ENCODE results near the gene TUBGCP6.
"Not testable (repeated sequence)": the region's sequence is repeated elsewhere in the genome, so short reads cannot be mapped to it uniquely, and the experiment has no call there.

TUBGCP6 gene

DNA sequence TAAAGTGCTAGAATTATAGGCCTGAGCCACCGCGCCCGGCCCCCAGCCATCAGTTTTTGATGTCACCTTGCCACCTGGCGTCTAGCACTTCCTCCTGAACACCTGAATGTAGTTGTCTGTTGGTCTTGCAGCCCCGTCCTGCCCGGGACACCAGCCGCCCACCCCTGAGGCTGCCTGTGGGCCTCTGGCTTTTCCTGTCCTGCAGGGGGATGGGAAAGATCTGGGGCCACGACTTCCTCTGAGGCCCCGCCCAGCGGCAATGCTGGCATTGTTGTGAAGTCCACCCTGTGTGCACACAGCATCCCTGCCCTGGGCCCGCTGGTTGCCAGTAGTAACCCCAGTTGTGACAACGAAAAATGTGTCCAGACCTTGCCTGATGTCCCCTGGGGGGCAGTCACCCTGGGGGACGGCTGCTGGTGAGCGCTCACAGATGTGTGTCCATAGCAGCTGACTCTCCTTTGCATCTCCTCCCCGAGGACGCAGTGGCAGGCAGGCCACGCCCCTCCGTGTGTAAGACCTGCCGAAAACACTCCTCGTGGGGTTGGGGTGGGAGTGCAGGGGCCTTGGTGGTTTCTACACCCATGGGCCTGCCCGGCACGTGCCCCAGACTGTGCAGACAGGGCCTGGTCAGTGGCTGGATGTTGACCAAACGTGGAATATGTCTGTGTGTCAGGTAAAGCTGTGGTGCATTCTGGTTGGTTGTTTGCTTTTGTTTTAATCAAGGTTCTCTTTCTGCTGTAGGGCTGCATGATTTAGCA is 37.3 kb downstream of the TUBGCP6 start:
- no peak for DNase-seq

DNA sequence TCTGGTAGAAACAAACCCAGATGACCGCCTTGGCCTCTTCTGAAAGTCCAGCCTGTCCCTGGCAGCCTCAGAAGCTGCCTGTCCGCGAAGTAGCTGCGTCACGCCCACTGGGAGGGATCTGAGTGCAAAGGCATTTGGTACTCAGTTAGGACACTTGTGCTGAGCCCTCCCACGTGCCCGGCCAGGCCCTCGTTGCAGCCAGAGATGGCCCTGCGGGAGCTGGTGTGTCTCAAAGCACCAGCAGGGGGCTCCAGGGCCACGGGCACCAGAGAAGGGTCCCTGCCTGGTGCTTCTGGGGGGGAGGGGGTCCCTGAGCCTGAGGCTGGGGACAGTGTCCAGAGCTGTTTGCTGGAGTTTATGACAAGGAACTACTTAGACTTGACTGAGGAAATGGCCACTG is 38.2 kb downstream of the TUBGCP6 start:
- DNase-seq: no peak

DNA sequence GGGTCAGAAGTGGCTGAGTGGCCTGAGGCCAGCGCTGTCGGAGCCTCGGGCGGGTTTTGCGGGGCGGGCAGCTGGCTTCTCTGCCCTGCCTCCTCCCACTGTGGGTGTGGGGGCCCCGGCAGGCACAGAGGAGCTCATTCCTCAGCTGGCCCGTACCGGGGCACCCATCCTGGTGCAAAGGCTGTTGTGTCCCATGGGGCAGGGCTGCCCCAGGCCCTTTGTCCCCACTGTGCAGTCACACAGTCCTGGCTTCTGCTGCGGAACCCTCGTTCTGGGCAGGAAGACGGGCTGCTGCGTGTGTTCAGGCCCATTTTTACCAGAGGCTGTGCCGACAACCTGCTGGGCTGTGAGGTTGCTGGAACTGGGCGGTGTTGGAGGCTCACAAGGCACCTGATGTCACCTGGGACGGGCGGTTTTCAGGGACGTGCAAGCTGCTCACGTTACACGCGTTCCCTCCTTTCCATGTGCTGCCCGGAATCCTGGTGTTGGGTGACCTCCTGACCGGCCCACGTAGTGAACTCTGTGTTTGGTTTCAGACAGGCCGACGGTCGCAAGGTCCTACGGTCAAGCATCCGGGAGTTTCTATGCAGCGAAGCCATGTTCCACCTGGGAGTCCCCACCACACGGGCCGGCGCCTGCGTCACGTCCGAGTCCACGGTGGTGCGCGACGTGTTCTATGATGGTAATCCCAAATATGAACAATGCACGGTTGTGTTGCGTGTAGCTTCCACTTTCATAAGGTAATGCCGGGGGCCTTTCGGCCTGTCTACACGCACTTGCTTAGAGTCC is 38.8 kb downstream of the TUBGCP6 start:
- no peak for DNase-seq

DNA sequence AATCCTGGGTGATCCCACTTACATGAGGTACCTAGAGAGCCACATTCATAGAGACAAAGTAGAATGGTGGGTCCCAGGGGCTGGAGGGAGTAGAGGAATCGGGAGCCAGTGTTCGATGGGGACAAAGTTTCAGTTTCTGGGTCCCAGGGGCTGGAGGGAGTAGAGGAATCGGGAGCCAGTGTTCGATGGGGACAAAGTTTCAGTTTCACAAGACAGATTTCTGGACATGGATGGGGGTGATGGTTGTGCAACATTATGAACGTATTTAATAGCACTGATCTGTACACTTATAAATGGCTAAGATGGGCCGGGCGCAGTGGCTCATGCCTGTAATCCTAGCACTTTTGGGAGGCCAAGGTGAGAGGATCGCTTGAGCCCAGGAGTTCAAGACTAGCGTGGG is 39.8 kb downstream of the TUBGCP6 start:
- not testable (repeated sequence) for DNase-seq

DNA sequence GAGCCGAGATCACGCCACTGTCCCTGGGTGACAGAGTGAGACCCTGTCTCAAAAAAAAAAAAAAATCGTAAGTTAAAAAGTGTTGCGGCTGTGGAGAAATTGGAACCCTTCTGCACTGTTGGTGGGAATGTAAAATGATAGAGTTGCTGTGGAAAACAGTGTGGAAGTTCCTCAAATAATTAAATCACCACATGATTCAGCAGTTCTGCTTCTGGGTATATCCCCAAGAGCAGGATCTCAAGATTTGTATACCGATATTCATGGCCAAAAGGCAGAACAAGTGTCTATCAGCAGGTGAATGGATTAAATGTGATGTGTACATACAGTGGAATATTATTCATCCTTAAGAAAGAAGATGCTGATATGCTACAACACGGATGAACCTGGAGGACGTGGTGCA is 40.3 kb downstream of the TUBGCP6 start:
- no peak for DNase-seq

DNA sequence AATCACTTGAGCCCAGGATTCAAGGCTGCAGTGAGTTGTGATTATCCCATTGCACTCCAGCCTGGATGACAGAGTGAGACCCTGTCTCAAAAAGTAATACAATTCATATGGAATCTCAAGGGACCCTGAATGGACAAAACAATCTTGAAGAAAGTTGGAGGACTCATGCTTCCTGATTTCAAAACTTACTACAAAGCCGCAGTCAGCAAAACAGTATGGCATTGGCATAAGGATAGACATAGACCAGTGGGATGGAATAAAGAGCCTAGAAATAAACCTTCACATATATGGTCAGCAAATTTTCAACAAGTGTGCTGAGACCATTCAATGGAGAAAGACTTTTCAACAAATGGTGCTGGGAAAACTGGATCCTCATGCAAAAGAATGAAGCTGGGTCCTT is 41.5 kb downstream of the TUBGCP6 start:
- no peak for DNase-seq

DNA sequence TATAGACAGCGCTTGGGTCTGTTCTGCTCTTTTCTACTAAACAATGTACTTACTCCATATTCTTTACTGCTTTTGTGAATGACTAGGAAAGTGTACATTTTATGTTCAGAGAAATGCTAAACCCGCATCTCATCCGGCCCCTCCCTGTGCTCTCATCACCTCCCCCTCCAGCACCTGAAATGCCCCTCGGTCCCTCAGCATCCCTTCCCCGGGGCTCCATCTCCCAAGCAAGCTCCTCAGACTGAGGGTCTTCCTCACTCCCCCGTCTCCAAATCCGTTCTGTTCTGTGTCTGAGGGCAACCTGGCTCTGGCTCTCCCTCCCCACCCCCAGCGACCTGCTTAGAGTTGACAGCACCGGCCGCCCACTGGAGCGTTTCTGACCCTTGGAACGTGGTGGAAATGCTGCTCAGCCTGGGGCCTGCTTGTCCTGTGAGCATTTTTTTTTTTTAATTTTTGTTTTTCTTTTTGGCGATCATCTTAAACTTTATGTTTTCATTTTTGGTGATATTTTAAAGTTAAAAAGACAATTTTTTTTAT is 42.6 kb downstream of the TUBGCP6 start:
- no peak for DNase-seq

DNA sequence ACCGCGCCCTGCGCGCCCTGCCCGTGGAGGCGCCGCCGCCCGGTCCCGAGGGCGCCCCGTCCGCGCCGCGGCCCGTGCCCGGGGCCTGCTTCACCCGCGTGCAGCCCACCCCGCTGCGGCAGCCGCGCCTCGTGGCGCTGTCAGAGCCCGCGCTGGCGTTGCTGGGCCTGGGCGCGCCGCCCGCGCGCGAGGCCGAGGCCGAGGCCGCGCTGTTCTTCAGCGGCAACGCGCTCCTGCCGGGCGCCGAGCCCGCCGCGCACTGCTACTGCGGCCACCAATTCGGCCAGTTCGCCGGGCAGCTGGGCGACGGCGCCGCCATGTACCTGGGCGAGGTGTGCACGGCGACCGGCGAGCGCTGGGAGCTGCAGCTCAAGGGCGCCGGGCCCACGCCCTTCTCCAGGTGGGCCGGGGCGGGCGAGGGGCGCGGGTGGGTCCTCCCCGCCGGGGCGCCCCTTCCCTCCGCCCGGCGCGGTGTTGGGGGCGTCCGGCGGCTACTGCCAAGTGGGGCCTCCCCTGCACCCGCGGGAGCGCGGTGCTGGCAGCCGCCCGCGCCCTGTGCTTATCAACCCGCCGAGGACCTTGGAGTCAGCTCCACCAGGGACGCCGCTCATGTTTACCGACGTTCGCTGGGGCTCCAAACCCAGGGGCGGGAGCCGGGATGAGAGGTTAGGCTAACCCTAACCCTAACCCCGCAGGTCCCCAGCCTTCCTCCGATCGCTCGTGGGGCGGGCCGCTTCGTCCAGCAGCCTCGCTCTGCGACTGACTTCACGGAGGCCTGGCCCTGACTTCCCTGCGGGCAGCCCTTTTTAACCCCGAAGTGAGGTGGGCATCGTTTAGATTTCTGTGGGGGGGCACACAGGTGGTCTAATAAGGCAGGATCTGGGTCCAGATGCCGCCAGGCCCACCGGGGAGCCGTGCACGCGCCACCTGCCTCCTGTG is 43.4 kb downstream of the TUBGCP6 start:
- DNase-seq: no peak

DNA sequence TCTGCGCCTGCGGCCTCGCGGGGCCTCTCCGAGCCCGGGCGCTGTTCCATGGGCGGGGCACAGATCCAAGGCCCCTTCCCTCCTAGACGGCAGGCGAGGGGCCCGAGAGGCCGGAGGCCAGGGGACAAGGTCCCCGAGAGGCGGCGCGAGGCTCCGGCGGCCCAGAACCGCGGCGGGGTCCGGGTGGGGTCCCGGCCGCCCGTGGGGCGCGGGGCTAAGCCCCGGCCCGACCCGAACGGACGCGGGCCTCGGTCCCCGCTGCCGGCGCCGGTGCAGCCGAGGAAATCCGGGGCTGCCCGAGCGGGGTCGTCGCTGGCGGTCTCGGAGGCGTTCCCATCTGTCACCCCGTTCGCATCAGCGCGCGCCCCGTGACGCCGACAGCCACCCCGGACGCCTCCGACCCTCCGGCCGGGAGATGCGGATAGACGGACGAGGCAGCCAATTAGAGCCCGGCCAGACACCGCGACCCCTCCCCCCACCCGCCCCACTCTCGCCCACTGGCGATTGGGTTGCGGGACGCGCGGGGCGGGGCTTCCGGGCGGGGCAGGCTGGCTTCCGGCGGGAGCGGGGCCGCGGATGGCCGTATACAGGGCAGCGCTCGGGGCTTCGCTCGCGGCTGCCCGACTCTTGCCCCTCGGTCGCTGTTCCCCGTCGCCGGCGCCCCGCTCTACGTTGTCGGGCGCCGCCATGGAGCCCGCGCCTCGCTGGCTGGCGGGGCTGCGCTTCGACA is 44.2 kb downstream of the TUBGCP6 start, which contains the start of gene SELENOO:
Gene SELENOO, plus strand, starts transcription at position 551 of the 730 bp plus-strand sequence. Its CDS starts 26 bp downstream, at position 577.
- DNase-seq: peak; percentile 94

DNA sequence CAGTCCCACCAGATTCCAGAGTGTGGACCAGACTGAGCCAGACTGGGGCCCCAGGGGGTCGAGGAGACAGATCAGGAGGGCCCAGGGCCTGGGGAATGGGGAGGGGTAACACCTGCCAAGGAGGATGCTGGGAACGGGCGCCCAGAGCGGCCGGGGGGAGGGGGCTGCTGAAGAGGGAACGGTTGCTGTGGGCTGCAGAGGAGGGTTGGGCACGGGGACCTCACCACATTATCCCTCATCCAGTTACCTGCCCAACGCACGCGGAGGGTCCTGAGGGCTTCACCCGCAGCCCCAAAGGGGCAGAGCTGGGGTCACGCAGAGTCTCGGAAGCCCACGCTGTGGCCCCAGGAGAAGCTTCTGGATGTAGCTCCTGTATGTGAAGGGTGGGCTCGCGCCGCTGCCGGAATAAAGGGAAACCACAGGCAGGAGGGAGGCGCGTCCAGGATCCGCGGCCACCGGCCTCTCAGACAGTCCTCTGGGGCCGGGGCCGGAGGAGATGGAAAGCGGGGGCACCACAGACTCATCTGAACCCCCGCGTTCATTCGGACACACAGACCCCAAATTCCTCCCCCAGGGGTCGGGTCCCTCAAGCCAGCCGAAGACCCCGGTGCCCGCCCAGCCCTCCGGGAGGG is 44.9 kb downstream of the TUBGCP6 start:
- DNase-seq: no peak

DNA sequence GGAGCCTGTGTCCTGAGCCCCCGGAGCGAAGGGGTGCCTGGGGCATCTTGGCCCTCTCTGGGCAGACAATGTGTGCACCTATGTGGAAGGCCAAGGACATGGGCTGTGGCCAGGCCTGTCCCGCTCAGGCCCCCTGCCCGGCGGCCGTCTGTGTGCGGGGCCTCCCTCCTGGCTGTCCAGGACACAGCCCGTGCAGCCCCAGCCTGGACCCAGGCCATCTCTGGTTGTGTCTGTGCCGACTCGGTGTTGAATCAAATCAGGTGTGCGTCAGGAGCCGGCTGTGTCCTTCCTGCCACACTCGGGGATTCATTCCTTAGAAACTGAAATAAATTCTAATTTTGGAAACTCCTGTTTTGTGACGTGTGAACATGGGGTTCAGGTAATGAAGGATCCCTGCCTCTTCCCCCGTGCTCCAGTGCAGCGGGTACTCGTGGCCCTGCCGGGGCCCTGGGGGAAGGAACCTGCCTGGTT is 45.5 kb downstream of the TUBGCP6 start:
- no peak for DNase-seq

DNA sequence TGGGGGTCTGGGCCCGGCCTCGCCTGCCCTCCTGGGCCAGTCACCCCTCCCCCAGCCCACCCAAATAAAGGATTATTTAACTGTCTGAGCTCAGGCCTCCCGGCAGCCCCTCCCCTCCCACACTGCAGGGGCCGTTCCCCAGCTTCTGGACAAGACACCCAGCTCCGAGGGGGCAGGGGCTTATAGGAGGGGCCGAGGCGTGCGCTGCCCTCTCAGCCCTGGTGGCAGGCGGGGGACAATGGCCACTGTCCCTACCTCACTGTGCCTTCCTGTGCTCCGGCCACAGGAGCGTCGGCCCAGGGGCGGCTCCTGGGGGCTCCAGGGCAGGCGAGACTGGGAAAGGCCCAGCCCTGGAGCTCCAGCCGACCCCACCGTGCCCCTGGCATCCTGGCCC is 46.2 kb downstream of the TUBGCP6 start:
- DNase-seq: no peak

DNA sequence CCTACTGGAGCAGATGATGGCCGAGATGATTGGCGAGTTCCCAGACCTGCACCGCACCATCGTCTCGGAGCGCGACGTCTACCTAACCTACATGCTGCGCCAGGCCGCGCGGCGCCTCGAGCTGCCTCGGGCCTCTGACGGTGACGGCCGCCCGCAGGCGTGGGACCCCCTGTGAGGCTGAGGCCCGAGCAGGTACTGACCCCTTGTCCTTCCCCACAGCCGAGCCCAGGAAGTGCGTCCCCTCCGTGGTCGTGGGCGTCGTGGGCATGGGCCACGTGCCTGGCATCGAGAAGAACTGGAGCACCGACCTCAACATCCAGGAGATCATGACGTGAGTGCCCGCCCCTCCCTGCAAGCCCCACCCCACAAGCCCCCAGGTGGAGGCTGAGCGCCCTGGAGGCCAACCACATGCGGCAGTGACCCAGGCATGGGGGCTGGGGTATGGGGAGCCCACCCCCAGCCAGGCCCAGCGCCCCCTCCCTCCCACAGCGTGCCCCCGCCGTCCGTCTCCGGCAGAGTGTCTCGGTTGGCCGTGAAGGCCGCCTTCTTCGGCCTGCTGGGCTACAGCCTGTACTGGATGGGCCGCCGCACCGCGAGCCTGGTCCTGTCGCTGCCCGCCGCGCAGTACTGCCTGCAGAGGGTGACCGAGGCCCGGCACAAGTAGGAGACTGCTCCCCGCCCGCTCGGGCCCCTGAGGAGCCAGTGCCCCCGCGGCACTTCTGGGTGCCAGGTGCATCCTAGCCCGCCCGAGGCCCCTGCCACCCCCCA is 46.8 kb downstream of the TUBGCP6 start:
- DNase-seq: no peak

DNA sequence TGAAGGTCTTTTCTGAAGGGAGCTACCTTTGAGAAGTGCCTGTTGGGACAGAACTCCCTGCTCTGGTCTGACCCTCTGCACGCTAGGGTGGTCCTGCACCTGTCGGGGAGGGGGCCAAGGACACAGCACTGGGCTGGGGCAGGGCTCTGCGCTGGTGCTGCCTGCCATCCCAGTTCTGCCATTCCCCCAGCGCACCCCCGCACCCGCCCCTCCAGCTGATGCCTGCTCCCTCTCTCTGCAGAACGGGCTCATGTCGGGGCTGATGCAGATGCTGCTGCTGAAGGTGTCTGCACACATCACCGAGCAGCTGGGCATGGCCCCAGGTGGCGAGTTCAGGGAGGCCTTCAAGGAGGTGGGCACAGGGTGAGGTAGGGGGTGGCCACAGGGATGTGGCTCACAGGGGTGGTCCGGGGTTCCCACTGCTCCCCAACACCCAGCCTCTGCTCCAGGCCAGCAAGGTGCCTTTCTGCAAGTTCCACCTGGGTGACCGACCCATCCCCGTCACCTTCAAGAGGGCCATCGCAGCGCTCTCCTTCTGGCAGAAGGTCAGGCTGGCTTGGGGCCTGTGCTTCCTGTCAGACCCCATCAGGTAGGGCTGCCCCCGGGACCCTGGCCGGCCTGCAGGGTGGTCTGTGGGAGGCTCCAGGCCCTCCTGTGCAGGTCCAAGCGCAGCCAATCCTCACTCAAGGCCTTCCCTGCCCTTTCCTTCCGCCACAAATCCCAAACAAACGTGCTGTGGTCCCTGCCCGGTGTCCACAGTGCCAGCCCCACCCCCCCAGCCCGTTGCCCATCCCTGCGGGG is 47.6 kb downstream of the TUBGCP6 start:
- no peak for DNase-seq

DNA sequence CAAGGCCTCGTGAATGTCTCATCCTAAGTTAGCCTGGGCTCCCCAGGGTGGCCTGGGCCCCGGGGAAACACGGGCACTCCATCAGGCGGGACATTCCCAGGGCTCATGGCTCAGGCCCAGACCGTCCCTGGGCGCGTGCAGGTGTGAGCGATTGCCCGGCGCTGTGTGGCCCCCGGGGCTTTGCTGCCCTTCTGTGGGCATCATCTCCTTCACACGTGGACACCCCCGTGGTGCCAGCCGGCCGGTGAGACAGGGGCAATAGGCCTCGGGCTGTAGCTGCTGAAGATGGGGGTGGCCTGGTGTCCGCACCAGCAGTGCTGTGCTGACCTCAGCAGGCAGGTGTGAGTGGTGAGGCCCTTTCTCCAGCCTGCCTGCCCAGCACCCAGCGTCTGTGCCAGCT is 48.6 kb downstream of the TUBGCP6 start:
- no peak for DNase-seq

DNA sequence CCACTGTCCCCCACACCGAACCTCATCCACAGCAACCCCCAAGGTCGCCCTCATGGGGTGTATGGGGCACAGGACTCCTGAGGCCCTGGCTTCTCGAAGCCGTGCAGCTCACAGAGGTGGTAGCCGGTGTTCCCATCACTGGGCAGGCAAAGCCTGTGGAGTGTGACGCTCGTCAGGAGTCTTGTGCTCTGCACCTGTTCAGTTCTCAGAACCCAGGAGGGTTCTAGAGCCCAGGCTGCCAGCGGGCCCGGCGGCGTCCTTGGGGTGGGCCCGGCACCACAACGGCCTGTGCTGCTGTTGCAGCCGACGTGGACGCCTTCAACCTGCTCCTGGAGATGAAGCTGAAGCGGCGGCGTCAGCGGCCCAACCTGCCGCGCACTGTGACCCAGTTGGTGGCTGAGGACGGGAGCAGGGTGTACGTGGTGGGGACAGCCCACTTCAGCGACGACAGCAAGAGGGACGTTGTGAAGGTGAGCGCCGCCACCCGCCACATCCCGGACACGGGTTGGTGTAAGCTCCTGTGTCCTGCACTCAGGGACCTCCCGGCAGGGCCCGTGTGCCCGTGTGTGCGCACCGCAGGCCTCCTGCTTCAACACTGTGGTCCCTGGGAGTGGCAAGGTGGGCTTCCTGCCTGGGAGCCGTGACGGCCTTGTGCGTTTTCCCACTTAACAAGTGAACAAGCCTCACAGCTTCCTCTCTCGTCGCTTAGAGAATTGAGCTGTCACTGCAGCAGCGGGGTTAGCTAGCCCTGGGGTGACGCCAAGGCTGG is 50.6 kb downstream of the TUBGCP6 start:
- no peak for DNase-seq

DNA sequence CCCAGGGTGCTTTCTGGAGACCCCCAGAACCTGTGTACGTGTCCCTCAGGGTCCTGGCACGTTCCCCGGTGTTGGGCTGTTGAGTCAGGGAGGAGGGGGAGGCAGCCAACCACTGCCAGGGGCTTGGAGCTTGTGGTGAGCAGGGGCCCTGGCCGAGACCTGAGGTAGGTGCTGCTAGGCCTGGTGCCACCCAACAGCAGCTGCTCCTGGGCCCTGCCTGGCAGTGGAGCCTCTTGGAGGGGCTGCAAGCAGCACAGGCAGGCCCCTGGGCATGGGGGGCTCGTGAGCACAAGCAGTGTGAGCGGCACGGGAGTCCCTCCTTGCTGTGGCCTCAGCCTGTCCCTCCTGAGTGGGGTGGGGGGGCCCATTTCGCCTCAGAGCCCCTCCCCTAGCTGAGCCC is 51.2 kb downstream of the TUBGCP6 start:
- no peak for DNase-seq

DNA sequence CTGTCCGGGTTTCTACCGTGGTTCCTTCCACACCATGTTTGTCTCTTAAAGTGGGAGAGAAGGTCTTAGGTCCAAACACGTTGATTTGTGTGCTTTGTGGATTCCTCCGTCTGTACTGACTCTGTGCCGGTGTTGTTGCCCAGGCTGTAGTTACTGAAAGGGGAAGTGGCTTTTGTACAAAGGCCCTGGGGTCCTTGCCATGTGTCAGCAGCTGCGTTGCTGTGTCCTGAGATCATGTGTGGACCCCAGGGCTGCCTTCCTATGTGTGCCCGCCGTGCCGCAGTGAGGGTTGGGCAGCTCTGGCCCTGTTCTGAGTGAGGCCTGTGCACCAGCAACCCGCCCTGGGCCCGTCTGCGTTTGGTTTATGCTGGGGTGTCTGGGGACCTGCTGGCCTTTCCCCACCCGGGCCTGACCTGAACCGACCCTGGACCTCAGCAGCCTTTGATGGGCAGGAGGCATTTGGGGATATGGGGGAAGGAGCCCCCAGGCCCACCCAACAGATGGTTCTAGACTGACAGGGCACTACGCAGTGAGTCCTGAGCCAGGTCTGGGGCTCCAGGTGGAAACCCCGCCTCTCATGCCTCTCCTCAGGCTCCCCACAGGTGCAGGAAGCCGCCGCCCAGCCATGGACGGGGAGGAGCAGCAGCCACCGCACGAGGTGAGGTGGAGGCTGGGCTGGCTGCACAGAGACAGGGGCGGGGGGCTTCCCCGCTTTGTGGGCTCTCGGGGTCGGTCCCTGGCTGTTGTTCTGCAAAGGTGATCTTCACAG is 52.2 kb downstream of the TUBGCP6 start:
- no peak for DNase-seq

All from activated CD4-positive, alpha-beta T cell treated with anti-CD3 and anti-CD28 coated beads, Interleukin-10, Interleukin-2, amounts not matched to agents 100 ng/mL and 50 ng/mL, durations not matched to agents 16 hours and 8 hours (primary cell).